ENCODE measurements around the gene ORC3.
A peak's percentile ranks its signal among the peaks of the same experiment; 100 is the strongest.
"Not testable (repeated sequence)": the region's sequence is repeated elsewhere in the genome, so short reads cannot be mapped to it uniquely, and the experiment has no call there.

The ORC3 gene

DNA sequence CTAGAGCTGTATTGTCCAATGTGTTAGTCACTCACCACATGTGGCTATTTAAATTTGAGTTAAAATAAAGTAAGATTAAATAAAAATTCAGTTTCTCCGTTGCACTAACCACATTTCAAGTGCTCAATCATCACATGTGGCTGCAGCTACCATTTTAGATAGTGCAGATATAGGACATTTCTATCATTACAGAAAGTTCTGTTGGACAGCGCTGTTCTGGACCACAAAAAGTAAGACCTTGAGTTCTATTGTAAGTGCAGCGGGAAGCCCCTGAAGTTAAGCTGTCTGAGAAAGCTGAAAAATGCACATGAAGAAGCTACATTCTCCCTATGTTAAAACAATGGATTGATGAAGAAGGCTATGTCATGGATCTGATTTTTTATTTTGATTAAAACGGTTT, 1.1 kb downstream of the ORC3 start:
- peak overlapping the region; percentile 99 for H3K4me3 ChIP-seq (ENCODE audit: low read depth, low read length)

- H3K4me3 ChIP-seq (ENCODE audit: low read depth, low read length): no peak overlapping the region
These were observed 10.6 kb downstream of the ORC3 start for GRCh38 chr6:87600576-87600975.

DNA sequence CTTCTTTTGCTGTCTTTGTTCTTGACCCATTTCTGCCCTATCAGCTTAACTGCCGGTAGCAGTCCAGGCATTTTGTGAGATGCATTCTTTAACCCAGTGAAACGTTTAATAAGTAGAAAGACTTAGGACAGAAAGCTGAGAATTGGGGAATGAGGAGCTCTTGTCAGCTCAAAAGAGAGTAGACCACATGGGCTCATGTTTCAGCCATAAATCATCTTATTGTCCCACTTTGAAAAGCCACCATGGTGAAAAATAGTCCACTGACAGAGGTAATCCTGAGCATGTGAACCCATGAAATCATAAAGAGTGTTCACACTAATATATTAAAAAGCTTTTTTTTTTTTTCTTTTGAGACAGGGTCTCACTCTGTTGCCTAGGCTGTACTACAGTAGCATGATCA, 16.3 kb downstream of the ORC3 start:
- H3K4me3 ChIP-seq (ENCODE audit: low read depth, low read length): no peak overlapping the region

DNA sequence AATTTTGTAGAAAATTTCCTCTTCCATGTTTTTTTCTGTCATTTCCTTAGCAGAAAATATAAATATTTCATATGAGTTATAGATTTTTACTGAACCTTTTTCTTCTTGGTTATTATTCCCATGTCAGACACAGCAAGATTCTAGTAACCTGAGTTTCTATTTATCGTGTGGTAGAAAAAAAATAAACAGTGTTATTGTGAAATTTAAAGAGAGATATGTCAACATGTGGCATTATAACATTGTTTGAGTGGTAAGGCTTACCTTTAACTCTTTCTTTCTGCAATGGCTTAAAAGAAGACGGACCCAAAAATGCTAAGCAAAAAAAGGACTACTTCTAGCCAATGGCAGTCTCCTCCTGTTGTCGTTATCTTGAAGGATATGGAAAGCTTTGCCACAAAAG, 18.9 kb downstream of the ORC3 start:
- no peak overlapping the region for H3K4me3 ChIP-seq (ENCODE audit: low read depth, low read length)

- H3K4me3 ChIP-seq (ENCODE audit: low read depth, low read length): not testable (repeated sequence)
These were observed 23.1 kb downstream of the ORC3 start for GRCh38 chr6:87613018-87613417.

- H3K4me3 ChIP-seq (ENCODE audit: low read depth, low read length): no peak overlapping the region
These were observed 27.5 kb downstream of the ORC3 start for GRCh38 chr6:87617405-87617804.

DNA sequence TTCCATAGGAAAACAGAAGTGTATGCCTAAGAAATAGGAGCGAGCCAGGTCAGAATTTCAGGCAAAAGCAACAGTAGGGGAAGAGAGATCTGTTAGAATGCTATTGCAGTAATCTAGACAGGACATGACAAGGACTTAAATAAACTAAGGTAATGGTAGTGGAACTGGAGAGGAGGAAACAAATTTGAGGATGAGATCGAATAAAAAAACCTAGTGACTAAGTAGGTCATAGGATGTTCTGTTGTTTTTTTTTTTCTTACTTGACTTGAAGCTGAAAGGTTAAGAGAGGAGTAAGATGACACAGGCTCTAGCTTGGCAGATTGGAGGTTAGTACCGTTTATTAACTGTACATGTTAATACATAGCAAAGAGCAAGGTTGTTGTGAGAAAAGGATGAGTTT, 28.6 kb downstream of the ORC3 start:
- no peak overlapping the region for H3K4me3 ChIP-seq (ENCODE audit: low read depth, low read length)

GRCh38 chr6:87623248-87623647, 33.3 kb downstream of the ORC3 start:
- no peak overlapping the region for H3K4me3 ChIP-seq (ENCODE audit: low read depth, low read length)

- H3K4me3 ChIP-seq (ENCODE audit: low read depth, low read length): no peak overlapping the region
These were observed 38.5 kb downstream of the ORC3 start for GRCh38 chr6:87628424-87628823.

DNA sequence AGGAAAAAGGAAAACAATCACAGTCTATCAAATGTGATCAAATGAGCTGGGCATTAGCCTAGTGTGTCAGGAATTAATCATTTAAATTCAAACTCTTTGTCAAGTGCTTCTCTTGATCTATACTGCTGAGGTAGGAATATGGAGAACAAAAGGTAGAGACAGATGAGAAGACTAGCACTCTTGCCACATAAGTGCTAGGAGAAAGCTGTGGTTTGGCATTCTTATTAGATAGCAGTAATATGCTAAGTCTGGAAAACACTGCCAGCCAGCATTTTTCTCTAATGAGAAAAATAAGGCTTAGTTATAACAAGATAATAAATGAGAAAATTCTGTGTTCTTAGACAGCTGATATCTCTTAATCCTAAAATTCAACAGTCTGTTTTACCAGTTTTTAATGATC, 38.9 kb downstream of the ORC3 start:
- H3K4me3 ChIP-seq (ENCODE audit: low read depth, low read length): no peak overlapping the region

GRCh38 chr6:87630746-87631145, 40.8 kb downstream of the ORC3 start:
- H3K4me3 ChIP-seq (ENCODE audit: low read depth, low read length): no peak overlapping the region

- no peak overlapping the region for H3K4me3 ChIP-seq (ENCODE audit: low read depth, low read length)
These were observed 43.9 kb downstream of the ORC3 start for GRCh38 chr6:87633851-87634250.

GRCh38 chr6:87636315-87636714, 46.4 kb downstream of the ORC3 start:
- H3K4me3 ChIP-seq (ENCODE audit: low read depth, low read length): no peak overlapping the region

GRCh38 chr6:87637106-87637505, 47.2 kb downstream of the ORC3 start:
- H3K4me3 ChIP-seq (ENCODE audit: low read depth, low read length): no peak overlapping the region

- no peak overlapping the region for H3K4me3 ChIP-seq (ENCODE audit: low read depth, low read length)
These were observed 49.4 kb downstream of the ORC3 start for GRCh38 chr6:87639373-87639772.

DNA sequence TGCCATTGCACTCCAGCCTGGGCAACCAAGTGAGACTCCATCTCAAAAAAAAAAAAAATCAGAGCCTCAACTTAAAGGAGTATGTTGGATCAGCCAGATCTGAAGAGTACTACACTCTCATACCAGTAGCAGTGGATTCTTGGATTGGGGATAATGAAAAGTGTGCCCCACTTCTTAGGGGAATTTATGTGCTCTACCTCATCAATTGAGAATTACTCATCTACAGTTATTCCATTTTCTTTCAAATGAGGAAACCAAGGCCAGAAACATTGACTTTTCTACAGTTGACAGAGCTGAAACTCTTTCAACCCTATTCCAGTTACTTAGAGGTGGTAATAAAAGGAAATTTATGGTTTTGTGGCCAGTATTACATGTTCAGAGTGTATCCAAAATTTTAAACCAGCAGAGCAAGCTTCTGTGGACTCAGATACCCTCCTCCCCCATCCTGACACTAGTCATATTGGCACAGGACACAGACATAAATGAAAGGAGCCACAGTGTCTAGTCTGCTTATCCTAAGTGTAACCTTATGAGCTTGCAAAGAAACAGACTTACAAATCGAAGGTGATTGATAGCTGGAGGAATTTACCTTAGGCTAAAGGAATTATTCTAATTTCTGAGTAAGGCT, 51.2 kb downstream of the ORC3 start:
- H3K4me3 ChIP-seq (ENCODE audit: low read depth, low read length): no peak overlapping the region

DNA sequence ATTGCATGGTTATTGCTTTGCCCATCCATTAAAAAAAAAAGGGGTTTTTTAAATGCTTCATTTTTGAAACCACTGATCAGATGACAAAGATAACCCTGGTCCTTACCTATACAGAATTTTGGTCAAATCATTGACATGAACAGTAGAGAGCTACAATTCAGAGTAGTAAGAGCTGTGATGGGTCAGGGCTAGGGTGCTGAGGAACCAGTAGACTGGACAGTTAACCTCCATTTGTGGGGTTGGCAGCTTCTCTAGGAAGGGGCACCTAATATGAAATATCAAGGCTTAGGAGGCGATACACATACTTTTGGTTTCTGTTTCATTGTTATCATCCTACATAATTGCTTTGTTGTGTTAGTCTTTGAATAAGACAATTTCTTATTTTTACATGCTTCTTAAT, 55.1 kb downstream of the ORC3 start:
- no peak overlapping the region for H3K4me3 ChIP-seq (ENCODE audit: low read depth, low read length)

- H3K4me3 ChIP-seq (ENCODE audit: low read depth, low read length): no peak overlapping the region
These were observed 63.4 kb downstream of the ORC3 start for GRCh38 chr6:87653074-87653962.

DNA sequence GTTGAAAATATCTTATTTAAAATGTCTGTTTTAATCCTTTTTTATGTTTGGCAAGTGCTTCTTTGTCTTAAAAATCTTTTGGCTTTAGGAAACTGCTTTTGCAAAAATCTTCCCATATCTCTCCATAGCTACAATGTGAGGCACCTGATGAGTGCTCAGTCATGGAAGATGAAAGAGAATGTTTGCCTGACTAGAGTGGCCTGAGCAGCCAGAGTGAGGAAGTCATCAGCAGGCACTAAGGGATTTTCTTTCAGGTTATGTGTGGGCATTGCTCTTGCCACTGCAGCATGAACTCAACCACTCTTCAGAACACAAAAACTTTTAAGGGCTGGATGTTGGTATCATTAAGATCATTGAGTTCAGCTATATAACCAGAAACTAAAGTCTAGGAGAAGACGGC, 64.2 kb downstream of the ORC3 start:
- H3K4me3 ChIP-seq (ENCODE audit: low read depth, low read length): no peak overlapping the region

GRCh38 chr6:87654875-87655454, 65.0 kb downstream of the ORC3 start:
- H3K4me3 ChIP-seq (ENCODE audit: low read depth, low read length): no peak overlapping the region

DNA sequence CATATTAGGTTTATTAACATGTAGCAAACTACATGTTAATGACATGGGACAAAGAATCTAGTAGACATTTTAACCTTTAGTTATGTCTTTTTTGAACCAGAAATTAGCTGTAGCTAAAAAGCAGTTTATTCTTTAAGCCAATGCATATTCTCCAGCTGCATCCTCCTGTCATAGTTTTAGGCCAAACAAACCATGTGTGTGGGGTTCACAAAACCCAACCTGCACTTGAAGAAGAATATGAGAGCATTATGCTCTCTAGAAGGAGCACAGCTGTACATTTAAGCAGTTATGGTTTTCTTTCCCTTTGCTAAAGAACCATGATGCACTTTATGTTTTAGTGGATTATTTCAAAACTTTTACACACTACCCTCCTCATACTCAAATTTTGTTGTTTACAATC, 65.9 kb downstream of the ORC3 start:
- no peak overlapping the region for H3K4me3 ChIP-seq (ENCODE audit: low read depth, low read length)

DNA sequence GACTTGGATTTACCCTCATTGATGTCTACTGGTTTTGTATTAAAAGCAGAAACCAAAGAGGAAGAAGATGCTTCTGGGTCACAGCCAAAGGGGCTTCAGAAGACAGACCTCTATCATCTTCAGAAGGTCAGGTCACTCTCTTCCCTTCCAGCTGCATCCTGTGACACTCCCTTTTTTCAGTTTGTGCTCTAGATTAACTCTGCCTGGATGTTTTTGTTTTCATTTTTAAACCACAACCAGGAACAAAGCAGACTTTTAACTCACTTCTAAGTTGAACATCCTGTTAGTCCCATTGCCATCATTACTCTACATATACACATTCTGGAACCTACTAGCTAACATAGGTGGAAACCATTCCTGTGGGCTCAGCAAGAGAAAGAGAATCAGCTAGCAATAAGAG, 66.9 kb downstream of the ORC3 start:
- no peak overlapping the region for H3K4me3 ChIP-seq (ENCODE audit: low read depth, low read length)

Measured in iPS-11a (cell line).